Hair follicle dermal papilla cell (primary cell): ENCODE results near the gene PHF20. TPM values are rescaled to one million over a fixed set of nuclear protein-coding genes. Genes with fewer than 3 reads are reported as not detected.

Experiments
- small RNA-seq: library from RNA; depleted of rRNA; stranded (forward); fragments of <200 nt; gene quantifications from one replicate; pipeline ENCODE3, GENCODE V24; 2012
- total RNA-seq: library from RNA; depleted of rRNA; stranded (reverse); fragments of >200 nt; gene quantifications from 2 replicates; pipeline ENCODE4 v1.2.3, GENCODE V29; 2012

The PHF20 gene
- total RNA-seq = 37.3 and 37.8 TPM in 2 replicates

DNA sequence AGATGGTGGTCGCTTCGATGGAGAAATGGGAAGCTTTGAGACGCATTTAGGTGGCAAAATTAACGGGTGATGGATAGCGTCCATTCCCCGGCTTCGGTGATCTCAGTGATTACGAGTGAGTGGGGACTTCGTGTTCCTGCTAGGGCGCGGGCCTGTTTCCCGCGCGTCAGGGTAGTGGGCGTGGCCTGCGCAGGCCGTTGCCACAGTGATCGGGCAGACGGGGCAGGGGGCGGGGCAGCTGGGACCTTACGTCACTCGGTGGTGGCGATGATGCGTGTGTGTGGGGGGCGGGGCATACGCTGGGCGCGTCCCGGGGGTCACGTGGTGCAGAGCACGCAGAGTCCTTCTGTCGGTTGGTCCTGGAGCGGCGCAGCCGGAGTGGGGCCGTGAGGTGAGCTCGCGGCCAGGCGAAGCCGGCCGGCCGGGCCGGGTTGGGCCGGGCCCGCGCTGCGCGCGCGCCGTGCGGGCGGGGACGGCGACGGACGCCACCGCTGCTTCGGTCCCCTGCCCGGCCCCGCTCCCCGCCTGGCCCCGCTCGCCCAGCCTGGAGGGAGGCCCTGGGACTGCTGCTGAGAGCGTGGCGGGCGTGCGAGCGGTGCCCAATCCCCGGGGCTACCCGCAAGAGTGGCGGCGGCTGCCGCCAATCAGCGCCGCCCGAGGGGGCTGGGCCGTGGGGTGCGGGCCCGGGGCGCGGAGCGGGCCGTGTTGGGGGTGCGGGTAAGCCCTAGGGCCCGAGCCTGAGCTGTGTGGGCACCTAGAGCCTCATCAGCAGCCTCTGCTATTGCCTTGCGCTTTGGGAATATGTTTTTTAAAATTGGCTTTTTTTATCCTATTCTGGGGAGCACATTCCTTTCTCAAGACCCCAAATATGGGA lies at the start of gene PHF20:
TSS of gene PHF20 (plus strand) at position 327 of the 874 bp plus-strand sequence. CDS start 29,508 bp downstream, outside the sequence.

DNA sequence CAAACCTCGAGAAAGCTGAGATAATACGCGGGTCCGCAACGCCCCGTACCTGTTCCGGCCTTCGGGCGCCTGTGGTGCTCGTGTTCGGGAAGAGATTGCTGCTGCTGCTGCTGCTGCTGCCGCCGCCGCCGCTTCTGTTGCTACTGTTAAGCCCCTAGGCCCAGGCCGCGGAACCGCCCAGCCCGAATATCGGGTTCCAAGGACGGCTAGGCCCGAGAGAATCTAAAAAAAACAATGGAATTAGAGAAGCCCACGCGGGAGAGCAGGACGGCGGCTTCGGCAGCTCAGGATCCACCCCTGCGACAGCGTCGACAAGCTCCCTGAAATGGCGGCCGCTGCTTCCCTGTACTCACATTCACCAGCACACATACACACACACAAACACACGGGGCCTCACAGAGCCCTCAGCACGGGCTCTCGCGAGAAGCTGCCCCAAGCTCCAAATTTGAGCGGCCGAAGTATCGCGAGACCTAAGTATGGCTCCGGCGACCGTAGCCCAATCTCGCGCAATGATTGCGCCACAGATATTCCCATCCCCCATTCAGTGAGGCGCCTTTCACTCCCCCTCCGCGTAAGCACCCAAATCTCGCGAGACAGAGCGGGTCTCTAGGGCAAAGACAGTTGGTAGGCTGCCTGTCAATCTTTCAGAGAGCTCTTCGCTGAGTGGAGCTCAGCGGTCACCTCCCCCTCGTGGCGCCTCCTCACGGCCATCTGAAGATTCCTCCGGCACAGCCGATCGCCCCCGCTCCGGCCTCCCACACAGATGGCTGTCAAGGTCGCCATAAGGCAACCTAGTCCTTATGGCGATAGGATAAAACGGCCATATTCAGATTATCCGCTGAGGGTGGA lies 29.7 kb upstream of the PHF20 start, which contains the start of gene RBM39:
TSS of gene RBM39 (minus strand) at position 369 of the 849 bp plus-strand sequence. CDS start 1,386 bp downstream, outside the sequence.

DNA sequence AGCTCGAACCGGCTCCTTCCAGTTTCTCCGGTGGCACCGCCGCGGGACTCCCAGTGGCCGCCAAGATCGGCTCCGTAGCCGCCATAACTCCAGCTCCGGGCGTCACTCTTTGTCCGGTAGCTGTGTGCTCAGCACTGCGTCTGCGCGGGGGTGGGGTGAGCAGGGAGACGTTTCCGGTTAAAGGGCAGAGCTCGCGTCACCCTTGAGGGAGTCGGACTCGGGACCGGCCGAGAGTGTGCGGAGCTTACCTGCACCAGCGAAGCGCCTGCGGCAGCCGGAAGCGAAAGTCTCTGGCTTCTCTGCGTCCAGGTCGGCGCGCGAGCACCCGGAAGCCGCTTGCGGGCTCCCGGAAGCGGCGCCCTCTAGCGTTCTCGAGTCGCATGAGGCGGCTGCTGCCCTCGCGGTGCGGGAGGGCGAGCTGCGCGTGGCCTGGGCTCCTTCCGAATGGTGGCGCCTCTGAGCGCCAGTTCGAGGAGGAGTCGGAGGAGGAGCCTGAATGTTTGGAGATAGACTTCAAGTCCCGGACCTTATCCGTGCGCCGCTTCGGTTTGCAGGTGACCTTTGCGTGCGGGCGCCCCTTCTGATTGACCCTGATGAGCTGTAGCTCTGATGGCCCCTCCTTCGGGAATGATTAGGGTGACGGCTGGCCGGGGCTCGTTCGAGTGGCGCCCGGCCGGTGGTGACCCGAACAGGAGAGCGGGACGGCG lies 182.5 kb downstream of the PHF20 start, which contains the start of gene SCAND1:
TSS of gene SCAND1 (minus strand) at position 303 of the 707 bp plus-strand sequence. CDS start at position 85, 218 bp downstream.

DNA sequence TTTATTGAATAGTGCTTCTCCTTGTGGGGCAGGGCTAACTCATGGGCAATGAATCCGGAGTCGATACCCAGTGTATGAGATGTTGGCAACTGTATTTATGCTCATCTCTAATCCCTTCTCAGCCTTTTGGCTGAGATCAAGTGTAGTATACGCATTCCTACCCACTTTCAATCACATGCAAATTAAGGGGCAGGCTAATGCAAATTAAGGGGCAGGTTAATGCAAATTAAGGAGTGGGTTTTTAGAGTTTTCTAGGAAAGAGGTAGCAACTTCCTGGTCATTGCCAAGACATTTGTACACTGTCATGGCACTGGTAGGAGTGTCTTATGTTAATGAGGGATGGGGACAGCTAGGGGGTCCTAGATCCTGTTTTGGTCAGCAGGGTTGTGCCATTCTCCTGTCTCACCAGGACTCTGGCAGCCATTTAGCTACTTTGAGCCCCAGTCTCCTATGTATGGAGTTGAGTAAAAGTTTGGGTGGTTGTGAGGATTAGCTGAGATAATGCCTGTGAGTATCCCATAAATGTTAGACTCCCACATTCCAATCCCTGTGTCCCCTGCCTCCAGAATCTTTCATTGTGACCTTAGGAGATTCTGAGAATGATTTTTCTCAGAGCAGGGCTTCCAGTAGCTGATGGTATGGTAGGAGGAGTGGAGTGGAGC lies 196.3 kb downstream of the PHF20 start, which contains the start of gene CNBD2:
TSS of gene CNBD2 (plus strand) at position 612 of the 662 bp plus-strand sequence. CDS start 173 bp downstream, outside the sequence.

Small RNA genes within 50 kb of the gene (small RNA-seq; reads per million reads assigned to genes)
- gene COX7BP2 (not detected), gene HIGD1AP16 (not detected), gene RF00019 (not detected), gene RF00026 (not detected), gene RNU4-40P (not detected), gene RNU6-937P (not detected)

Other genes starting within 250 kb of the PHF20 start
- not detected in 2 replicates for gene C20orf173, start 242.4 kb upstream of the PHF20 start, total RNA-seq
- gene ERGIC3, start 229.9 kb upstream of the PHF20 start, total RNA-seq = 282 and 421 TPM in 2 replicates
- 2.1 and 4.6 TPM in 2 replicates for gene SPAG4, start 156.2 kb upstream of the PHF20 start, total RNA-seq
- 131 and 200 TPM in 2 replicates for gene CPNE1, start 107.1 kb upstream of the PHF20 start, total RNA-seq
- gene RBM12, start 107.1 kb upstream of the PHF20 start, total RNA-seq = 58.7 and 70.9 TPM in 2 replicates
- gene NFS1, start 72.7 kb upstream of the PHF20 start, total RNA-seq = 20.3 and 24.0 TPM in 2 replicates
- gene ROMO1, start 72.6 kb upstream of the PHF20 start, total RNA-seq = 79.3 and 126 TPM in 2 replicates
- 197 and 296 TPM in 2 replicates for gene RBM39, start 29.8 kb upstream of the PHF20 start, total RNA-seq
- gene SCAND1, start 182.5 kb downstream of the PHF20 start, total RNA-seq = 44.9 and 57.1 TPM in 2 replicates
- gene CNBD2, start 196.6 kb downstream of the PHF20 start, total RNA-seq = 2.1 and 2.2 TPM in 2 replicates